Mesodermal cell (in vitro differentiated cells): ENCODE measurements around the gene WRNIP1.

ENCODE experiments used
- H3K27ac ChIP-seq: 2 replicates; pipeline ENCODE4 v1.7.0; 2013; ENCODE audit warnings: mild to moderate bottlenecking, low read depth, low read length, moderate library complexity; ENCODE audit not compliant: severe bottlenecking
- H3K36me3 ChIP-seq: 2 replicates; pipeline ENCODE4 v1.7.1; 2013; ENCODE audit warnings: mild to moderate bottlenecking, low read length, moderate library complexity; ENCODE audit not compliant: control insufficient read depth, insufficient read depth
- H3K4me1 ChIP-seq: one replicate; pipeline ENCODE4 v1.7.1; 2013; ENCODE audit warnings: mild to moderate bottlenecking, low read length; ENCODE audit not compliant: insufficient read depth, control insufficient read depth, poor library complexity, severe bottlenecking
- H3K4me3 ChIP-seq: 2 replicates; pipeline ENCODE4 v1.7.0; 2013; ENCODE audit warnings: low read length, control low read depth, mild to moderate bottlenecking; ENCODE audit not compliant: insufficient read depth, poor library complexity, severe bottlenecking; ENCODE audit errors: extremely low read depth
- H3K9me3 ChIP-seq: 2 replicates; pipeline ENCODE4 v1.7.1; 2013; ENCODE audit warnings: mild to moderate bottlenecking, low read length, moderate library complexity; ENCODE audit not compliant: control insufficient read depth
- WGBS, 2 experiments: methylation state at CpG; one replicate each; pipeline ENCODE4 v1.1.5; 2013; ENCODE audit warnings: missing lambda C conversion rate in 2 of 2; ENCODE audit not compliant: insufficient coverage in 2 of 2; 5-methylcytosine and 5-hydroxymethylcytosine counted together

WRNIP1 gene

GRCh38 chr6:2784930-2785329 lies 19.7 kb downstream of the WRNIP1 start:
- Histone ChIP-seq H3K9me3 (no peaks in the 10 kb centered on the region), H3K36me3 (peaks cover 53% of the 10 kb centered on the region), H3K27ac (no peak overlapping the region), H3K4me3 (no peak overlapping the region), H3K4me1 (peaks cover 29% of the 10 kb centered on the region)
- 93 to 100% methylated on average over 6 to 7 of the region's 7 CpGs for WGBS, 2 experiments

GRCh38 chr6:2786269-2786668 lies 21.1 kb downstream of the WRNIP1 start:
- 84 to 94% methylated on average over 3 to 4 of the region's 4 CpGs for WGBS, 2 experiments
- peaks cover 40% of the 10 kb centered on the region for H3K4me1 ChIP-seq
- H3K36me3 ChIP-seq, result peaks cover 39% of the 10 kb centered on the region
- H3K27ac ChIP-seq, result no peak overlapping the region
- H3K4me3 ChIP-seq, result no peak overlapping the region
- H3K9me3 ChIP-seq, result no peaks in the 10 kb centered on the region

- H3K36me3 ChIP-seq, result peaks cover 15% of the 10 kb centered on the region
- H3K4me1 ChIP-seq, result peaks cover 23% of the 10 kb centered on the region
- WGBS, 2 experiments, result 17 to 36% methylated on average over 1 to 3 of the region's 11 CpGs
- no peak overlapping the region for H3K4me3 ChIP-seq
- peak overlapping the region; percentile 44 for H3K27ac ChIP-seq
- H3K9me3 ChIP-seq, result no peaks in the 10 kb centered on the region
Observed at GRCh38 chr6:2790588-2791449, 25.6 kb downstream of the WRNIP1 start.

GRCh38 chr6:2791450-2791974 lies 26.3 kb downstream of the WRNIP1 start:
- Histone ChIP-seq H3K4me3 (no peak overlapping the region), H3K27ac (no peak overlapping the region), H3K4me1 (peaks cover 23% of the 10 kb centered on the region), H3K9me3 (no peaks in the 10 kb centered on the region), H3K36me3 (peaks cover 9% of the 10 kb centered on the region)
- WGBS, 2 experiments, result 86% methylated on average over 1 of the region's 4 CpGs; no CpG with 5 or more reads in 1 of the 2 experiments

GRCh38 chr6:2792330-2793110 lies 27.3 kb downstream of the WRNIP1 start:
- Histone ChIP-seq H3K36me3 (peaks cover 6% of the 10 kb centered on the region), H3K27ac (no peak overlapping the region), H3K9me3 (no peaks in the 10 kb centered on the region), H3K4me1 (peaks cover 23% of the 10 kb centered on the region), H3K4me3 (no peak overlapping the region)
- 93 to 95% methylated on average over 15 to 17 of the region's 17 CpGs for WGBS, 2 experiments

- peaks cover 20% of the 10 kb centered on the region for H3K4me1 ChIP-seq
- H3K27ac ChIP-seq, result no peak overlapping the region
- no peak overlapping the region for H3K4me3 ChIP-seq
- WGBS, 2 experiments, result 72 to 81% methylated on average over 5 to 6 of the region's 9 CpGs
- H3K9me3 ChIP-seq, result no peaks in the 10 kb centered on the region
- H3K36me3 ChIP-seq, result no peaks in the 10 kb centered on the region
Observed at GRCh38 chr6:2793534-2794151, 28.4 kb downstream of the WRNIP1 start.

GRCh38 chr6:2794171-2794730 lies 29.1 kb downstream of the WRNIP1 start:
- Histone ChIP-seq H3K4me3 (no peak overlapping the region), H3K36me3 (no peaks in the 10 kb centered on the region), H3K9me3 (no peaks in the 10 kb centered on the region), H3K27ac (no peak overlapping the region), H3K4me1 (peaks cover 15% of the 10 kb centered on the region)
- 91 to 92% methylated on average over 4 to 5 of the region's 5 CpGs for WGBS, 2 experiments

- H3K4me3 ChIP-seq, result no peak overlapping the region
- H3K27ac ChIP-seq, result no peak overlapping the region
- WGBS, 2 experiments, result 89% methylated on average over 1 of the region's 2 CpGs; no CpG with 5 or more reads in 1 of the 2 experiments
- H3K4me1 ChIP-seq, result peaks cover 17% of the 10 kb centered on the region
- no peaks in the 10 kb centered on the region for H3K36me3 ChIP-seq
- no peaks in the 10 kb centered on the region for H3K9me3 ChIP-seq
Observed at GRCh38 chr6:2795162-2795561, 30.0 kb downstream of the WRNIP1 start.

- WGBS, 2 experiments, result 90 to 94% methylated on average over 12 to 16 of the region's 16 CpGs
Observed at GRCh38 chr6:2795956-2796355, 30.8 kb downstream of the WRNIP1 start.

GRCh38 chr6:2796861-2797260 lies 31.7 kb downstream of the WRNIP1 start:
- Histone ChIP-seq H3K4me3 (no peak overlapping the region), H3K27ac (no peak overlapping the region), H3K9me3 (no peaks in the 10 kb centered on the region), H3K36me3 (no peaks in the 10 kb centered on the region), H3K4me1 (peaks cover 7% of the 10 kb centered on the region)
- 79 to 94% methylated on average over 4 to 6 of the region's 6 CpGs for WGBS, 2 experiments

More at GRCh38 chr6:2795956-2796355, 30.8 kb downstream of the WRNIP1 start:
- peaks cover 9% of the 10 kb centered on the region for H3K4me1 ChIP-seq
- no peak overlapping the region for H3K27ac ChIP-seq
- no peaks in the 10 kb centered on the region for H3K36me3 ChIP-seq
- no peaks in the 10 kb centered on the region for H3K9me3 ChIP-seq
- no peak overlapping the region for H3K4me3 ChIP-seq
